Muscle layer of duodenum (tissue), 2 donors: Measurements from ENCODE around the gene CNNM2.

ENCODE experiments used
- H3K27ac ChIP-seq: one replicate; pipeline ENCODE4 v1.7.0; 2013; ENCODE audit warnings: mild to moderate bottlenecking, low read length
- H3K27me3 ChIP-seq: one replicate; pipeline ENCODE4 v1.7.0; 2013; ENCODE audit warnings: low read depth, mild to moderate bottlenecking, control low read depth, low read length
- H3K36me3 ChIP-seq, 2 donors: one replicate each; pipeline ENCODE4 v1.7.0; 2013; ENCODE audit warnings: low read length in 2 of 2, control low read depth in 1 of 2, mild to moderate bottlenecking in 1 of 2; ENCODE audit not compliant: insufficient read depth in 2 of 2, control insufficient read depth in 1 of 2
- H3K4me1 ChIP-seq, 2 donors: one replicate each; pipeline ENCODE4 v1.7.0; 2013; ENCODE audit warnings: low read length in 2 of 2, mild to moderate bottlenecking in 2 of 2, control low read depth in 1 of 2, moderate library complexity in 1 of 2; ENCODE audit not compliant: insufficient read depth in 2 of 2, control insufficient read depth in 1 of 2
- H3K4me3 ChIP-seq, 2 donors: one replicate each; pipeline ENCODE4 v1.7.0; 2013; ENCODE audit warnings: low read length in 2 of 2, low read depth in 1 of 2, mild to moderate bottlenecking in 1 of 2
- H3K9me3 ChIP-seq, 2 donors: one replicate each; pipeline ENCODE4 v1.7.0; 2013; ENCODE audit warnings: low read length in 2 of 2, control low read depth in 1 of 2, mild to moderate bottlenecking in 1 of 2; ENCODE audit not compliant: control insufficient read depth in 1 of 2
- donor health status: healthy.

The CNNM2 gene

DNA sequence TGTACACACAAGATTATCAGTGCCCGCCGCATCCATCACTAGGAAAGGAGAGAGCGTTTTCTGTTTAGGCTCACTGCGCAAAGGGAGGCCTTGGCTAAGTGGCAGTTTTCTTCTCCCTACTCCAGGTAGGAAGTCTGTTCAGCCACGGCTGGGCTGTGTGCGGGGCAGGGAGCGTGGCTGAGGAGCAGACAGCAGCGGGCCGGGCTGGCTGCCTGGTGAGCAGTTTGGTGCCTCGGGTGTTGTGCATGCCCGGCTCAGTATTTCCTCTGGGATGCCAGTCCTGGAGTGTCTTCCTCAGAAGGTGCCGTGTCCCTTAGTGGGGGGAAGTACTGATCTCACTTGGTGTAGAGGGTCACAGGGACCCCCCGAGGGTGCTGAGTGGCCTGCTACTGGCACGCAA is 160.6 kb downstream of the CNNM2 start:
- H3K36me3 ChIP-seq: peaks cover 21 to 35% of the 10 kb centered on the region in 2 donors

DNA sequence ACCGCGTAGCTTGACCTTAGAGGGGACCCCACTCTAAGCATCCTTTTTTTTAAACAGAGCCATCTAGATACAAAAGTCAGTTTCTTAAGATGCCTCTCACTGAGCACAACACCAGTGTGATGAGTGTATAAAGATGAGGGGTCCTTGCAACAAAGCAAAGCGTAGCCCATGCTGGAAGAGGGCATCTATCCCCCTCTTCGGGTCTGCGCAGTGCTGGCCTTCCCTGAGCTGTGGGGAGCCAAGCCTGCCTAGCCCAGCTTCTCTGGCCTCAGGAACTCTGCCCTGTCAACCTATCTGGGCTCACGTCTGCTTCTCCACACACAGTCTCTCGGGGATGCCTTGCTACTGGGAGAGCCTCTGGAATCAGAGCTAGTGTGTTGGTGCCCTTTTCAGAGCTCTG is 161.0 kb downstream of the CNNM2 start:
- Histone ChIP-seq H3K4me1 (no peaks in the 10 kb centered on the region), H3K27me3 (no peaks in the 10 kb centered on the region), H3K36me3 (peaks cover 25 to 35% of the 10 kb centered on the region in 2 donors), H3K27ac (no peak overlapping the region), H3K9me3 (no peaks in the 10 kb centered on the region), H3K4me3 (no peak overlapping the region)

More for the DNA sequence above, 160.6 kb downstream of the CNNM2 start:
- no peaks in the 10 kb centered on the region for H3K27me3 ChIP-seq
- H3K27ac ChIP-seq: no peak overlapping the region
- H3K9me3 ChIP-seq: no peaks in the 10 kb centered on the region
- H3K4me1 ChIP-seq: no peaks in the 10 kb centered on the region
- no peak overlapping the region for H3K4me3 ChIP-seq

DNA sequence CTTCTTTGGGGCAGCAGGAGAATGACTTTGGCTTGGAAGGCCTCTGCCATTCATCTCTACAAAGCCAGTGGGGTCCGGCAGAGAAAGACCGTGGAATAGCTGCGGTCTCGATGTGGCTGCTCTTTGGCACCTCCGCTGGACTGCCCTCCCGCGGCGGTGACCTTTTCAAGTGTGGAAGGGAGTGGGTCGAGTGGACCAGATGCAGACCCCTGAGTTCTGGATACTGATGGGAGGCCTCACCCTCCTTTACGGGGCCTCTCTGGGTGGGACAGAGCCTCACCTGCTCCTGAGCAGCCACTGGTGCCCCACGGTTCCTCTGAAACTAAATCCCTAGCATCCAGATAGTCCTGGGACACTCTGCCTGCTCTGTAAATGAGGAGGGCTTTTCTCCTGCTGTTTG is 161.9 kb downstream of the CNNM2 start:
- H3K27me3 ChIP-seq: no peaks in the 10 kb centered on the region
- H3K4me1 ChIP-seq: no peaks in the 10 kb centered on the region
- no peaks in the 10 kb centered on the region for H3K9me3 ChIP-seq
- no peak overlapping the region for H3K27ac ChIP-seq
- peaks cover 25 to 40% of the 10 kb centered on the region in 2 donors for H3K36me3 ChIP-seq
- H3K4me3 ChIP-seq: no peak overlapping the region

DNA sequence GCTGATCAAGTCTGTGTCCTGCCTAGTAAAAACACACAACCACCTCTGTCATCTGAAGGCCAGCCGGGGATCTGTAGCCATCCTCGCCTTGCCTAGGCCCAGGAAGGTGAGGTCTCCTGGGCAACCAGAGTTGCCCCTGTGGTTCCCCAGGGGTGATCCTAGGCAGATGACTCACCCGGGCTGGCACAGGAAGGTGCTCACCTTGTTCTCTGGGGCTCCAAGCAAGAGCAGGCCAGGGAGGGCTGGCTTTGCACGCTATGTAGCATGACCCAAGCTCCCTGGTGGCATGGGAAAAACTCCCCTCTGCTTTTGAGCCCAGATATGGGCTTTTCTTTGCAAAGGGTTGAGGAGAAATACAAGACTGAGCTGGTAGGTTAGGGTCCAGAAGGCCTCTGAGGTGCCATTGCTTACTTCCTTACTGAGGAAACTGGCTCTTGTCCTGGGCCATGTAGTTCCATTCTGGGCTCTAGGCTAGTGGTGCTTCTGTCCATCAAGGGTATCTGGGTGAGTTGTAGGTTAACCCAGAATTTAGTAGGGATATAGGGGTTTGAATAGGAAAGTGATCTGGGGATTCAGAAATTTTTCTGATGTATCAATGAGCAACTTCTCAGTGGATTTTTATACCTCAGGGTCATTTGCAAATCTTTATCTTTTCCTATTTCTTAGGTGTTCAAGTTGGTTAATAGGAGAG is 162.9 kb downstream of the CNNM2 start:
- Histone ChIP-seq H3K9me3 (no peaks in the 10 kb centered on the region), H3K27me3 (no peaks in the 10 kb centered on the region), H3K27ac (no peak overlapping the region), H3K36me3 (peaks cover 34 to 39% of the 10 kb centered on the region in 2 donors), H3K4me3 (no peak overlapping the region), H3K4me1 (no peaks in the 10 kb centered on the region)

DNA sequence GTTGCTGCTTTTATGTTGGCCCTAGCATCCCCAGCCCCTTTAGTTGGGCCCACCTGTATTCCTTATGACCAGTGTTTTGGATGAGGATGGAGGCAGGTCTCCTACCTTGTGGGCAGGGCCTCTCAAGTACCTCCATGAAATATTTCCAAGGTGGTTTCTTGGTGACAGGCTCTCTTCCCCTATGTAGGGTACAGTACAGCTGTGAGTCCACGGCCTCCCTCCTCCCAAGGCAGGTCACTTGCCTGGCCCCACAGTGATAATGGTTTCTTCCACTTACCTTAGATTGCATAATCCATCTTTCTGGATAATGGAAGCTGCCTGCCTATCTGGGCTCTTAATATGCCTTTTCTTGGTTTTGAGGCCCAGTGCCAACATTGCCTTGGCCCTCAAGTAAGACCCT is 164.6 kb downstream of the CNNM2 start:
- no peak overlapping the region for H3K4me3 ChIP-seq
- no peak overlapping the region for H3K27ac ChIP-seq
- no peaks in the 10 kb centered on the region for H3K27me3 ChIP-seq
- H3K4me1 ChIP-seq: no peaks in the 10 kb centered on the region
- H3K36me3 ChIP-seq: peaks cover 22 to 29% of the 10 kb centered on the region in 2 donors
- H3K9me3 ChIP-seq: no peaks in the 10 kb centered on the region

DNA sequence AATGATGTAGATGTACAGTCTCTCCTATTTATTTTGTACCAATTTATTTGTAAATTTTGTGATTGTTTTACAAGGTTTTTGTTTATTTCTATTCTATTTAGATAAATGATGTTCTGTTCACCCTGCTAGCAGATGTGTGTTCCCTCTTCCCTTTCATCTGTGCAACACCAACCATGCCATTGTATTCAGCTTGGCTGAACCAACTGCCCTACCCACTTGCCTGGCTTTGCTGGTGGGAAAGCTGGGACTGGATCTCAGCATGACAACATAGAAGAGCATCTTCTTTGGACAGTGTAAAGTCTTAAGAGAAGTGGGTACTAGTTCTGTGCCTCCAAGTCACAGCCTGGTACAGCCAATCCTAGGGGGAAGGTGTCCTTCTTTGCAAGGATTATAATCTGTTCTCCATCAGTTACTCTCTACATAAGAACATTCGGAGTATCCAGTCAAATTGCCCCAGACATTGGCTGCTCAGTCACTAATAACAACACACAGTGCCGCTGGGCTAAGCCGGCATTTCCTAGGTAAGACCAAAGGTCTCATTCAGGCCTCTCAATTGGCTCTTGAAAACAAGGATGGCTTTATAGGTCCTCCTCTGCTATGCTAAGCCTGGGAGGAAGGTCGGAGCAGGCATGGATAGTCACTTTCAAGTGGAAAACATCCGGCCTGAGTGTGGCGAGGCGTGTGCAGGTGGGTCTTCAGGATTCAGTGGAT is 165.3 kb downstream of the CNNM2 start:
- Histone ChIP-seq H3K27ac (no peak overlapping the region), H3K36me3 (peaks cover 26 to 30% of the 10 kb centered on the region in 2 donors), H3K9me3 (no peaks in the 10 kb centered on the region), H3K27me3 (no peaks in the 10 kb centered on the region), H3K4me3 (no peak overlapping the region), H3K4me1 (no peaks in the 10 kb centered on the region)

DNA sequence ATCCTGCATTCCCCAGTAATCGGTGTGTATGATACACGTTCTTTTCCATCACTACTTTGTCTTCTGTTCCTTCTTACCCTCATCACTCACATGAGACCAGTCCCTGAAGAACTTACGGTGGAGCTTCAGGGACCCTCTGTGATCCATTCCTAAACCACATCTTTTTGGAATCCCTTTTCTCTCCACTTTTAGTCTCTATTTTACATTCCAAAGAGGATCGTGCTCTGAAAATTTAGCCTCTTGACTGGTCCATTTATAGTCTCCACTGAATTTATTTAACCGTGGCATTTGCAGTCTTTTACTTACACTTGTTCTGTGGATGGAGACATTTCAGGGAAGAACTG is 165.9 kb downstream of the CNNM2 start:
- Histone ChIP-seq H3K9me3 (no peaks in the 10 kb centered on the region), H3K4me3 (no peak overlapping the region), H3K27ac (no peak overlapping the region), H3K27me3 (no peaks in the 10 kb centered on the region), H3K4me1 (no peaks in the 10 kb centered on the region), H3K36me3 (peaks cover 30 to 31% of the 10 kb centered on the region in 2 donors)

DNA sequence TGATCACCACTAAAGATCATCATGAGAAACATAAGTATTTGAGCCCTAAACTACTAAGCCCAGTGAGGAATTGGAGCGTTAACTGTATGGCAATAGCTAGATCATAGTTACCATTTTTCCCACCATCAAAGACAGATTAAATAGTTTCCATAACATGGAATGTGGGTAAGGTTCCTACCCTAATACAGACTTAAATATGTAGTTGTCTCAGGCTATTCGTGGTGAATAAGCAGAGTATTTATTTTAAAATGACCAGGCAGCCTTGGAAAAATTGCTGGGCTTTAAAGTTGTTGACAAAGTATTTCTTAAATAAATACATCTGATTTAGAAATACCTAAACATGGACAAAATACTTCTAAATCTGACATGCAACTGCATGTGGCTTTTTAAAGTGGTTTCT is 168.2 kb downstream of the CNNM2 start:
- H3K4me3 ChIP-seq: no peak overlapping the region
- peaks cover 50 to 52% of the 10 kb centered on the region in 2 donors for H3K36me3 ChIP-seq
- H3K27me3 ChIP-seq: no peaks in the 10 kb centered on the region
- no peaks in the 10 kb centered on the region for H3K4me1 ChIP-seq
- no peaks in the 10 kb centered on the region for H3K9me3 ChIP-seq
- H3K27ac ChIP-seq: no peak overlapping the region

DNA sequence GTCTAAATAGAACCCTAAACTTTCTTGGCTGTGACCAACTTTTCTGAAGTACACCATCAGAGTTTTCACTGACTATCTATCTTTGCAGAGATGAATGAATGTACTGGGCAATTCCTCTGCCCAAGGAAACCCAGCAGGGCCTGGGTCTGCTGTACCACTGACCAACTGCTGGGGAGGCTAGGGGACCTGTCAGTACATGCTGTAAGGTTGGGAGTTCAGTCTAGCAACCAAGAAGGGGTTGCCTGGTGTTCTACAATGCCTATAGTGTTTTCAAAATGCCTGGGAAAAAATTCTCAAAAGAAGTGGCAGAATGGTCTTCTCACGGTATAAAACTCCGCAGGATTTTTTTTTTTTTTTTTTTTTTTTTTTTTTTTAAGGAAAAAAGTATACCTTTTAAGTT is 168.7 kb downstream of the CNNM2 start:
- Histone ChIP-seq H3K9me3 (no peaks in the 10 kb centered on the region), H3K36me3 (peaks cover 56 to 57% of the 10 kb centered on the region in 2 donors), H3K4me1 (no peaks in the 10 kb centered on the region), H3K4me3 (no peak overlapping the region), H3K27me3 (no peaks in the 10 kb centered on the region), H3K27ac (no peak overlapping the region)

DNA sequence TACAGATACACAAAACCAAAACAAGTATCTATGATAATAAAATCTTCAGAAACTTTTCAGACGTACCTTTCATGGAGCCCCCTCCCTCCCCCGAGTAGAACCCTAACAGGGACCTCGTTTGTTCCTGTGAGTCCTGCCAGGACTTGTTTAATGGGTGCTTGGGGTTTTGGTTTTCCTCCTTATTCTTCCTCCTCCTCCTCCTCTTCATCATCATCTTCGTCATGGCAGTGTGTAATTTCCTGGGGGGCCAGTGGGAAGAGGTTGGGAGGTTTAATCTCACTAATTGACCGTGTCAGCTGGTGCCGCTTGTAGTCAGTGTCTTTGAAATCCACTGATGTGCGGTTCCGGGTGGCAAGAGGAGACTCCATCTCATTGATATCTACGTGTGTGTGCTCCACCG is 171.4 kb downstream of the CNNM2 start:
- Histone ChIP-seq H3K27ac (no peak overlapping the region), H3K4me3 (no peak overlapping the region), H3K4me1 (no peaks in the 10 kb centered on the region), H3K36me3 (peaks cover 72 to 81% of the 10 kb centered on the region in 2 donors), H3K27me3 (no peaks in the 10 kb centered on the region), H3K9me3 (no peaks in the 10 kb centered on the region)

DNA sequence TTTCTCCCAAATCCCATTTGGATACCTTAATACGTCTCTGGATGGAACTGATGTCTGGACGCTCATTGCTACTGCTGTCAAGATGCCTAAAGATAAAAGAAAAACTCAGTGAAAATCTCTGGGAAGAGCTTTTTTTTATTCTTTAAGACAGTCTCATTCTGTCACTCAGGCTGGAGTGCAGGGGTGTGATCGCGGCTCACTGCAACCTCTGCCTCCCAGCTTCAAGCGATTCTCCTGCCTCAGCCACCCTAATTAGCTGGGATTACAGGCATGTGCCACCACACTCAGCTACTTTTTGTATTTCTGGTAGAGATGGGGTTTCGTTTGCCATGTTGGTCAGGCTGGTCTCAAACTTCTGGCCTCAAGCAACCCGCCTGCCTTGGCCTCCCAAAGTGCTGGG is 172.8 kb downstream of the CNNM2 start:
- Histone ChIP-seq H3K9me3 (no peaks in the 10 kb centered on the region), H3K4me1 (no peaks in the 10 kb centered on the region), H3K27ac (no peak overlapping the region), H3K27me3 (no peaks in the 10 kb centered on the region), H3K36me3 (peaks cover 63 to 87% of the 10 kb centered on the region in 2 donors), H3K4me3 (no peak overlapping the region)

DNA sequence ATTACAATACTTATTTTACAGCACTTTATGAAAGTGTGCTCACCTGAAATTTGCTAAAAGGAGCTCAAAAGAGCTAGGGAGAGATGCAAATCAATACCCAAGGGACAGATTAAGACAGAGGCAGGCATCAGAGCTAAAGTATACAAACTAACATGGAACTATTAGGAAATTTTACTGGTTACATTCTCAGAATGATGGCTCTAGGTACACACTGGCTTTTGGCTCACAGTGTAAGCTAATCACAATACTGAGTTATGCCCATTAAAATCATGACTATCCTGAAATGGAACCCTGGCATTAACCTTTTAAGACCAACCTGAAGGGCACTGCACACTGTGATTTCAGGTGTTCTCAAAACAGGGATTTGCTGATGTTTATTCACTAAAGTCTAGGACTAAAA is 176.9 kb downstream of the CNNM2 start:
- Histone ChIP-seq H3K4me3 (no peak overlapping the region), H3K36me3 (peaks cover 66 to 80% of the 10 kb centered on the region in 2 donors), H3K9me3 (no peaks in the 10 kb centered on the region), H3K27me3 (no peaks in the 10 kb centered on the region), H3K4me1 (no peaks in the 10 kb centered on the region), H3K27ac (no peak overlapping the region)
